NCI-H1092 treated with DMSO at 0.1 percent for 48 hours (cell line): ENCODE results near the gene WDR27.

Source experiments
- DNase-seq: peaks from one replicate; lab custom pipeline; 2025; lab: John Stamatoyannopoulos, UW

WDR27 gene

DNA sequence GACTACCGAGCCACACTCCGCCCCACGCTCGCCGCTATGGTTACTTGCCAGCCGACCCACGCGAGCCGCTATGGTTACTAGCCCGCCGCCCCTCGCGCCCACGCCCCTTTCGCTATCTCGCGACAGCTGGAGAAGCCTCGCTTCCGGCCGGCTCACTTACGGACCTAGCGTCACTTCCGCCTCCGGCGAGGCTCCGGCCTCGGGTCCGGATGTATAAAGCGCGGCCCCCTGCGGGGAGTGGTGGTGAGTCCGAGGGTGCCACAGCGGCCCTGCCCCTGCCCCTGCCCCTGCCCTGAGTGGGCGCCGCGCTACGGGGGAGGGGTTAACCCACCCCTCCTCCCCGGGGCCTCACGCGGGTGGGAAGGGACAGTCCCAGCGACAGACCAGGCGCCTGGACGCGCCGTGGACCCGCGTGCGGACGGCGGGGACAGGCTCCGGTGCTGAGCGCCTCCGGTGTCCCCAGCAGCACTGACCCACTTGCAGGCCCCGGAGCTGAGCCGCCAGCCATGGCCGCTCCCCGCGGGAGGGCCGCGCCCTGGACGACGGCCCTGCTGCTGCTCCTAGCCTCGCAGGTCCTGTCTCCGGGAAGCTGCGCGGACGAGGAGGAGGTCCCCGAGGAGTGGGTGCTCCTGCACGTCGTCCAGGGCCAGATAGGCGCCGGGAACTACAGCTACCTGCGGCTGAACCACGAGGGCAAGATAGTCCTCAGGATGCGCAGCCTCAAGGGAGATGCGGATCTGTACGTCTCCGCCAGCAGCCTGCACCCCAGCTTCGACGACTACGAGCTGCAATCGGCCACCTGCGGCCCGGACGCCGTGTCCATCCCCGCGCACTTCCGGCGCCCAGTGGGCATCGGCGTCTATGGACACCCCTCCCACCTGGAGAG lies at the start of gene WDR27, which contains the start of gene C6orf120:
TSS of gene WDR27 (minus strand) at position 76 of the 886 bp plus-strand sequence. CDS start 13,024 bp downstream, outside the sequence.
TSS of gene C6orf120 (plus strand) at position 173 of the 886 bp plus-strand sequence. CDS start at position 507, 334 bp downstream.
- peak; percentile 99 for DNase-seq

GRCh38 chr6:169746556-169746955 lies 44.7 kb upstream of the WDR27 start:
- no peak for DNase-seq

DNA sequence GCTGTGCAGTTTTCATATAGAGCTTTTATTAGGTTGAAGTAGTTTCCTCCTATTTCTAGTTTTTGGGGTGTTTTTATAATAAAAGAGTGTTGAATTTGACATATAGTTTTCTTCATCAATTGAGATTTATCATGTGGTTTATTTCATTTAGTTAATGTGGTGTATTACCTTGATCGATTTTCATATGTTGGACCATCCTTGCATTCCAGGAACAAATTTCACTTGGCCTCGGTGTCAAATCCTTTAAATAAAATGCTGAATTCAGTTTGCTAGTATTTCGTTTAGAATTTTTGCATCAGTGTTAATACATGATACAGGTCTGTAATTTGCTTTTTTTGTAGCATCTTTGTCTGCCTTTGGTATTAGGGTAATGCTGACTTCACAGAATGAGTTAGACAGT lies 43.6 kb upstream of the WDR27 start:
- DNase-seq = no peak

GRCh38 chr6:169741344-169741743 lies 39.5 kb upstream of the WDR27 start:
- no peak for DNase-seq

DNA sequence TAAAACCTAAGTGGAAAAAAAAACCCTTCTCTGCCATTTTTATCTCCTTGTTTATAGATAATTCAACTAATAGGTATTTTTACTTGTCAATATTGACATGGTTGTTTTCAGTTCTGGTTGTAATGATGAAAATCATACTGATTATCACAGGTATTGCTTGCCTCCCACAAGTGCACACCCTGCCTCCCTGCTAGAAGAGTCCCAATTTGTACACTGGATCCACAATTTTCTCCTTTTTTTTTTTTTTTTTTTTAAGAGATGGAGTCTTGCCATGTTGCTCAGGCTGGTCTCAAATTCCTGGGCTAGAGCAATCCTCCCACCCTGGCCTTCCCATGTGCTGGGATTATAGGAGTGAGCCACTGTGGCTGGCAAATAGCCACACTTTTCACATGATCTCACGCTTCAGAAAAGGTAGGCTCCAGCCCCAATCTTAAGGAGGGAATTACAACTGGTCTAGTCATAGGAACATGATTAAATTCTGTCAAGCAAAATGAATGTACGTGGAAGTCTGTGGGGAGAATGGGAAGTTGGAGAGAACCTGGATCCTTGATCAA lies 37.2 kb upstream of the WDR27 start:
- peak; percentile 61 for DNase-seq

- DNase-seq = no peak
Measured at GRCh38 chr6:169738204-169738975, 36.6 kb upstream of the WDR27 start.

DNA sequence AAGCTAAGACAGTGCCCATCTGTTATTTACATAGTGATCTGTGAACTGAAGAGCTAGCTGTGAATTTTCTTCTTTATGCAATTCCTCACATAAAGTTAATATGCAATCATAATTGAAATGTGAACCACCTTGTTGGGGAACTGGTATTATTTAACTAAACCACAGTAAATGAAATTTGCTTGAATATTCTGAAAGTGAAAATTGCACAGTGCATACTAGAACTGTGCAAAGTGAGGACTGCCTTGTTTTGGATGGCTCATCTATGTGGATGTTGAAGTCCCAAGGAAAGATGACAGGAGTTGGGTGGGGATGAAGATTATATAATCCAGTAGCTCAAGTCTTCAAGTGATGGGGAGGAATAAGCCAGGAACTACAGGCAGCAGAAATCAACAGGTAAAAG lies 28.1 kb upstream of the WDR27 start:
- no peak for DNase-seq

- no peak for DNase-seq
Measured at GRCh38 chr6:169726963-169727362, 25.1 kb upstream of the WDR27 start.

DNA sequence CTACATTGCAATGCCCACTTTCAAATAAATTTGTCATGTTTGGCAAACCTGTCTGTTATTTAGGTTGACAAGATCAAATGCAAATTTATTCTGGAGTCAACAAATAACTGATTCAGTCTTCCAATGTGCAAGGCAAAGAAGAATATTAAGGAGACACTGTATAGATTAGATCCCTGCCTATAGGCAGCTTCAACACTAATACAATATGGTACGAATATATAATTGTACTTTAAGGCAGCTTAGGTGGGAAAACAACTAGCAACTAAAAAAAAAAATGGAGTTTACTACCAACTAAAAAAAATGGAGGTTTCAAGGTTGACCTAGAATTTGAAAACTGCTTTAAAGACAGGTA lies 24.2 kb upstream of the WDR27 start:
- no peak for DNase-seq

GRCh38 chr6:169725125-169726048 lies 23.6 kb upstream of the WDR27 start:
- peak; percentile 68 for DNase-seq

GRCh38 chr6:169724494-169725124 lies 22.8 kb upstream of the WDR27 start, which contains the start of gene PHF10:
Gene PHF10, minus strand, starts transcription at chr6:169724500. Its CDS starts 569 bp downstream, at chr6:169723931.
- peak; percentile 90 for DNase-seq

DNA sequence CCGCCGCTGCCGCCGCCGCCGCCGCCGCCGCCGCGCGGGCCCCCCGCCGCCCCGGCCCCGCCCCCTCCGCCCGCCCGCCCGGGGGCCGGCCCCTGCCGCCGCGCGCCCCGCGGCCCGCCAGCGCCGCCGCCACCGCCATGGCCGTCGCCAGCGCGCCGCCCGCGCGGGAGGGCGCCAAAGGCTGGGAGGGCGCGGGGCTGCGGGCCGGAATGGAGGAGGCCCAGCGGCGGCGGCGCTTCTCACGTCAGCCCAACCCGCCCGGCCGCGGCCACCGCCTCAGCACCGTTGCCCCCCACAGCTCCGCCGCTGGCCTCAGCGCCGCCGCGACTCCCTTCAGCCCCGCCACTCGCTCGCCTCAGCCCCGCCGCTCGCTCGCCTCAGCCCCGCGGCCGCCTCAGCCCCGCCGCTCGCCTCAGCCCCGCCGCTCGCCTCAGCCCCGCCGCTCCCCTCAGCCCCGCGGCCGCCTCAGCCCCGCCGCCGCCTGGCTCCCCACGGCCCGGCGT lies 22.2 kb upstream of the WDR27 start:
- DNase-seq = peak; percentile 85

GRCh38 chr6:169723200-169723909 lies 21.5 kb upstream of the WDR27 start:
- peak; percentile 56 for DNase-seq

GRCh38 chr6:169722362-169723199 lies 20.8 kb upstream of the WDR27 start:
- no peak for DNase-seq

DNA sequence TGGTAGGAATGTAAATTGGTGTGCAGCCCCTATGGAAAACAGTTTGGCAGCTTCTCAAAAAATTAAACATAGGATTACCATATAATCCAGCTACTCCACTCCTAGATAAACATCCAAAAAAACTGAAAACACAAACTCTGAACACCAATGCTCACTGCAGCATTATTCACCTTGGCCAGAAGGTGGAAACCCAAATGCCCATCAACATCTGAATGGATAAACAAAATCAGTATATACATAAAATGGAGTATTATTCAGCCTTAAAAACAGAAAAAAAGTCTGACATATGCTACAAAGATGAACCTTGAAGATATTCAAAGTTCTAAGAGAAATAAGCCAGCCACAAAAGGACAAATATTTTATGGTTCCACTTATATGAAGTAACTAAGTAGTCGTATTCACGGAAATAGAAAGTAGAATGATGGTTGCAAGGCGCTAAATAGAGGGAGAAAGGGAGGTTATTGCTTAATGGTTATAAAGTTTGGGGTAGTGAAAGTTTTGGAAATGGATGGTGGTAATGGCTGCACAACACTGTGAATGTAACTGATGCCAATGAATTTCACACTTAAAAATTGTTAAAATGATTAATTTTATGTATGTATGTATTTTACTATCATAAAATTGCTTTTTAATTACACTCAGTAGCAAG lies 18.5 kb upstream of the WDR27 start:
- no peak for DNase-seq

DNA sequence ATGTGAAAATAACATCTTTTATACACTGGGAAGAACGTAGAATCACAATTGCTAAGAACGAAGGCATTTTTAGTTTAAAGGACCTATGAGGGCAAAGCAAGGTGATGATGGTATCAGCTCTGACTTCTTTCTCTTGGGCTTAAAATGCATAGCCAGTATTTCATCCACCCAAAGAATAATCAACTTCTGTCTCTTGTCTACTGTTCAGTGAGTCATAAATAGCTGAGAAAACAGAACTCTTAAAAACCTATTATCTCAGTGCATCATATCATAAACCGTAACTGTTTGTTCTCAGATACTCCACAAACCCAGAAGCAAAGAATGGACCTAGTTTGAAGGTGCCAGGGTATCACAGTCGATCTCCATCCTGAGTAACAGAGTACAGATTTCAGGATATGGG lies 17.3 kb upstream of the WDR27 start:
- no peak for DNase-seq

DNA sequence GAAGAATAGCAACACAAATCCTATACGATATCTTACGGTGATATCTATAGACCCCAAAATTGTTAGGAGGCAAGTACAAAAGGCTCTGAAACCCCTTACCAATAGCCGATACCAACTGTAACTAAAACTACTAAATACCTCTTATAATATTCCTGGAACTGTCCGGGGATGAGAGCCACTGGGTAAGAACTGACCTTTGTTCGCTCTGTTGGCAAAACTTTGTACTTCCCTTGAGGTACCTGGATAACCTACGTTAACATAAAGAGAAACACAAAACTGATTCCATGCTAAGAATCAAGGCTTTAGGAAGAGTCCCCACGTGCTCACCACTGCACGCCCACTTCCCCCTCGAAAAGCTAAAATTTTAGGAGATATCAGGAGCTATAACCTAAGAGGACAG lies 12.8 kb upstream of the WDR27 start:
- DNase-seq = no peak

- no peak for DNase-seq
Measured at GRCh38 chr6:169714178-169714577, 12.3 kb upstream of the WDR27 start.

DNA sequence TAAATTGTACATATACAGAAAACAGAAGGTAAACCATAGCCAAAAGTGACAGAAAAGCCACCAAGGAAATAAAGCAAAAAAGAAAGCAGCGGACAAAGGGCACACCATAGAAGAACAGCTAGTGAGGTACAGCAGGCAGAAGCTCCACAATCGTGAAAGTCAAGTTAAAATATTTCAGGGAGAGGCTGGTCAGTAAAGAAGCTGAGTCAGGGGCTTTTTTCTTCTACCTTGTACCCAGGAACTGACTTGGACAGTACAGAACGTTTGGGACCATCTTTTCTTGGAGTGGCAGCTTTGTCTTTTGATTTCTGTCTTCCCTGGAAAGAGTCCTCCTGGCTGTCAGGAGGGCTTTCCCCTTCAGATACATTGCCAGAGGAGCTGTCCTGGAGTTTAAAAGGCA lies 8.2 kb upstream of the WDR27 start:
- DNase-seq = no peak
